ENCODE data around the gene CTAGE9.

Gene CTAGE9

GRCh38 chr6:131669891-131670290 lies 40.9 kb downstream of the CTAGE9 start:
- DNase-seq: no peak

- no peak for DNase-seq
These were observed 47.1 kb downstream of the CTAGE9 start for GRCh38 chr6:131663578-131664165.

GRCh38 chr6:131660195-131660594 lies 50.6 kb downstream of the CTAGE9 start:
- DNase-seq: no peak
